SK-N-SH (cell line): ENCODE data around the gene NTN1. TPM values are rescaled to one million over a fixed set of nuclear protein-coding genes. Genes with fewer than 3 reads are reported as not detected.

Source experiments
- CTCF ChIA-PET: fragments of 300-600, 350-600 bp; formaldehyde crosslinking; extraction: SDS; loops from one replicate; lab custom pipeline; 2021; lab: Yijun Ruan, JAX
- POLR2A ChIA-PET: fragments of 350-600 bp; sonication (Branson Sonifier 250); formaldehyde crosslinking; extraction: SDS; loops from one replicate; lab custom pipeline; 2020; ENCODE audit warnings: antibody characterized with exemption, inconsistent platforms; lab: Yijun Ruan, JAX
- DNase-seq: peaks from one replicate; pipeline ENCODE4 v3.0.0; 2012
- H2AFZ ChIP-seq: fragments of 200-600 bp; sonication (generic); 2 replicates; pipeline ENCODE4 v1.8.1; 2016; ENCODE audit warnings: antibody characterized with exemption, mild to moderate bottlenecking, low read depth
- H3F3A ChIP-seq: fragments of 200-600 bp; sonication (generic); replicated peaks from 2 replicates; pipeline ENCODE3; 2016; ENCODE audit warnings: antibody characterized with exemption, mild to moderate bottlenecking; ENCODE audit not compliant: insufficient read depth
- H3K27ac ChIP-seq, 2 experiments: fragments of 200-500 bp in 1 of 2; fragments of 200-600 bp in 1 of 2; sonication (Bioruptor generic) in 1 of 2; sonication (generic), shearing (Covaris generic) in 1 of 2; 2 replicates each; pipeline versions ENCODE4 v1.5.1 to v1.6.1; 2014 to 2016; ENCODE audit warnings: low read depth in 2 of 2, inconsistent platforms in 1 of 2, low read length in 1 of 2, mild to moderate bottlenecking in 1 of 2, mixed read lengths in 1 of 2
- H3K27me3 ChIP-seq: fragments of 200-600 bp; sonication (generic), shearing (Covaris generic); 2 replicates; pipeline ENCODE4 v1.6.1; 2016; ENCODE audit warnings: mixed run types; ENCODE audit not compliant: insufficient read depth
- H3K36me3 ChIP-seq, 2 experiments: fragments of 200-500 bp in 1 of 2; fragments of 200-600 bp in 1 of 2; sonication (Bioruptor generic) in 1 of 2; sonication (generic) in 1 of 2; replicated peaks in 1 of 2; 2 replicates each; pipeline versions ENCODE3 to v1.5.1; 2014 to 2016; ENCODE audit warnings: low read length in 1 of 2, mild to moderate bottlenecking in 1 of 2; ENCODE audit not compliant: insufficient read depth in 2 of 2, control insufficient read depth in 1 of 2
- H3K4me1 ChIP-seq, 2 experiments: fragments of 200-500 bp in 1 of 2; fragments of 200-600 bp in 1 of 2; sonication (Bioruptor generic) in 1 of 2; sonication (generic), shearing (Covaris generic) in 1 of 2; 2 replicates each; pipeline versions ENCODE4 v1.5.1 to v1.6.1; 2014 to 2016; ENCODE audit warnings: low read depth in 1 of 2, low read length in 1 of 2, mixed run types in 1 of 2; ENCODE audit not compliant: insufficient read depth in 2 of 2, control insufficient read depth in 1 of 2
- H3K4me2 ChIP-seq: fragments of 200-600 bp; sonication (generic), shearing (Covaris generic); 2 replicates; pipeline ENCODE4 v1.6.1; 2017; ENCODE audit warnings: mixed run types
- H3K4me3 ChIP-seq, 2 experiments: fragments of 200-500 bp in 1 of 2; fragments of 200-600 bp in 1 of 2; sonication (Bioruptor generic) in 1 of 2; sonication (generic), shearing (Covaris generic) in 1 of 2; 2 replicates each; pipeline versions ENCODE4 v1.5.1 to v1.8.1; 2014 to 2016; ENCODE audit warnings: low read depth in 2 of 2, inconsistent platforms in 1 of 2, low read length in 1 of 2, mild to moderate bottlenecking in 1 of 2, mixed read lengths in 1 of 2, moderate library complexity in 1 of 2
- H3K79me2 ChIP-seq: fragments of 200-600 bp; sonication (generic); 2 replicates; pipeline ENCODE4 v1.8.1; 2017; ENCODE audit warnings: mild to moderate bottlenecking; ENCODE audit not compliant: insufficient read depth
- H3K9ac ChIP-seq: fragments of 200-600 bp; sonication (generic); 2 replicates; pipeline ENCODE4 v1.6.1; 2017; ENCODE audit warnings: mixed run types
- H3K9me2 ChIP-seq: fragments of 200-600 bp; sonication (generic); 2 replicates; pipeline ENCODE4 v1.6.1; 2017; ENCODE audit warnings: mixed run types
- H3K9me3 ChIP-seq: fragments of 200-600 bp; sonication (generic); 2 replicates; pipeline ENCODE4 v1.6.1; 2017; ENCODE audit warnings: mixed run types, mild to moderate bottlenecking, moderate library complexity
- H4K20me1 ChIP-seq: fragments of 200-600 bp; sonication (generic); 2 replicates; pipeline ENCODE4 v1.6.1; 2017; ENCODE audit warnings: mild to moderate bottlenecking, mixed run types; ENCODE audit not compliant: insufficient read depth
- CTCF ChIP-seq: fragments of 200-600 bp; sonication (generic); IDR thresholded peaks from 2 replicates; pipeline ENCODE4 v1.6.1; 2017; ENCODE audit warnings: antibody characterized with exemption, mild to moderate bottlenecking, moderate library complexity
- ELF1 ChIP-seq: IDR thresholded peaks from 2 replicates; pipeline ENCODE4 v1.4.0; 2012
- GABPA ChIP-seq: IDR thresholded peaks from 2 replicates; pipeline ENCODE4 v1.4.0; 2012; ENCODE audit warnings: low read depth, mild to moderate bottlenecking
- MAX ChIP-seq: IDR thresholded peaks from 2 replicates; pipeline ENCODE4 v1.4.0; 2012; ENCODE audit warnings: low read depth
- POLR2AphosphoS5 ChIP-seq: IDR thresholded peaks from 2 replicates; pipeline ENCODE4 v1.6.1; 2012; ENCODE audit warnings: low read depth, low read length
- RAD21 ChIP-seq: IDR thresholded peaks from 2 replicates; pipeline ENCODE4 v1.6.1; 2012; ENCODE audit warnings: mild to moderate bottlenecking, low read length
- RCOR1 ChIP-seq: fragments of 150-350 bp; IDR thresholded peaks from 2 replicates; pipeline ENCODE4 v1.6.1; 2017; ENCODE audit warnings: antibody characterized with exemption, low read length
- SMC3 ChIP-seq: IDR thresholded peaks from 2 replicates; pipeline ENCODE4 v1.6.1; 2012; ENCODE audit warnings: low read depth, low read length, improper control_type of control experiment
- TCF12 ChIP-seq: IDR thresholded peaks from 2 replicates; pipeline ENCODE4 v1.4.0; 2012
- TEAD4 ChIP-seq: IDR thresholded peaks from 2 replicates; pipeline ENCODE4 v1.4.0; 2012; ENCODE audit warnings: mild to moderate bottlenecking, borderline replicate concordance; ENCODE audit not compliant: insufficient read depth
- USF2 ChIP-seq: fragments of 150-350 bp; IDR thresholded peaks from 2 replicates; pipeline ENCODE4 v1.6.1; 2017; ENCODE audit warnings: antibody characterized with exemption, low read length, low read depth, borderline replicate concordance
- WGBS: methylation state at CpG from one replicate; pipeline ENCODE4 v1.1.6; 2017; ENCODE audit warnings: low lambda C conversion rate; 5-methylcytosine and 5-hydroxymethylcytosine counted together
- polyA plus RNA-seq, 3 experiments: library from polyadenylated mRNA; depleted of rRNA; stranded (reverse); fragments of >200 nt; gene quantifications; 2 replicates each; pipeline ENCODE4 v1.2.3, GENCODE V29; 2012

The NTN1 gene
- polyA plus RNA-seq, 1 of the 3 experiments (the other 2 are of a cell fraction): 0.05 TPM

GRCh38 chr17:9178319-9178718 is 157.0 kb downstream of the NTN1 start:
- DNase-seq: no peak
- H3K27ac ChIP-seq: no peak overlapping the region

GRCh38 chr17:9179602-9180001 is 158.3 kb downstream of the NTN1 start:
- DNase-seq: no peak
- Histone ChIP-seq H3K4me1 (no peaks in the 10 kb centered on the region), H3K36me3 (no peaks in the 10 kb centered on the region), H3K9me3 (no peaks in the 10 kb centered on the region), H3K27ac (no peak overlapping the region), H3F3A (no peaks in the 10 kb centered on the region), H3K79me2 (no peaks in the 10 kb centered on the region), H3K4me2 (no peak overlapping the region), H4K20me1 (no peaks in the 10 kb centered on the region), H3K9me2 (no peaks in the 10 kb centered on the region), H2AFZ (no peak overlapping the region), H3K27me3 (peaks cover 15% of the 10 kb centered on the region; the same call in 1 of the 2 replicates), H3K4me3 (no peak overlapping the region)
- WGBS: 60% methylated on average over 13 of the region's 14 CpGs
- CTCF ChIA-PET: interaction anchor here (0.9 kb wide), 1 partner anchor 74 kb away, joined by 3 read pairs; no protein-coding TSS in a partner anchor
- POLR2A ChIA-PET: no interaction called here
- TF ChIP-seq GABPA: no peak
- no peak for TF ChIP-seq CTCF
- no peak for TF ChIP-seq POLR2AphosphoS5
- TF ChIP-seq RCOR1: no peak
- no peak for TF ChIP-seq TEAD4
- TF ChIP-seq ELF1: no peak
- no peak for TF ChIP-seq MAX
- TF ChIP-seq SMC3: no peak
- no peak for TF ChIP-seq TCF12
- TF ChIP-seq, all 33 proteins: peak for 0
- no peak overlapping the region for H3K9ac ChIP-seq

More at GRCh38 chr17:9178319-9178718, 157.0 kb downstream of the NTN1 start:
- Histone ChIP-seq H3K27me3 (peaks cover 3% of the 10 kb centered on the region; the same call in 1 of the 2 replicates), H3K4me3 (no peak overlapping the region), H3K4me1 (no peaks in the 10 kb centered on the region), H3K79me2 (no peaks in the 10 kb centered on the region), H4K20me1 (no peaks in the 10 kb centered on the region), H2AFZ (no peak overlapping the region), H3K4me2 (no peak overlapping the region), H3K36me3 (no peaks in the 10 kb centered on the region), H3K9me2 (no peaks in the 10 kb centered on the region), H3K9ac (no peak overlapping the region), H3K9me3 (no peaks in the 10 kb centered on the region), H3F3A (no peaks in the 10 kb centered on the region)
- 53% methylated on average over 9 of the region's 9 CpGs for WGBS
- ChIA-PET CTCF (no interaction called here), POLR2A (no interaction called here)
- no peak for TF ChIP-seq RAD21
- no peak for TF ChIP-seq TCF12
- TF ChIP-seq USF2: no peak
